HUES6 (cell line): ENCODE results near the gene CD93.

ENCODE experiments used
- H3K27ac ChIP-seq: 2 replicates; pipeline ENCODE4 v1.7.0; 2013; ENCODE audit warnings: low read depth, mild to moderate bottlenecking, low read length, inconsistent platforms
- H3K27me3 ChIP-seq: 2 replicates; pipeline ENCODE4 v1.6.1; 2013; ENCODE audit warnings: low read length; ENCODE audit not compliant: control insufficient read depth, insufficient read depth
- H3K36me3 ChIP-seq: 2 replicates; pipeline ENCODE4 v1.6.1; 2013; ENCODE audit warnings: low read length; ENCODE audit not compliant: control insufficient read depth, insufficient read depth
- H3K4me1 ChIP-seq: 2 replicates; pipeline ENCODE4 v1.6.1; 2013; ENCODE audit warnings: low read length; ENCODE audit not compliant: control insufficient read depth, insufficient read depth
- H3K4me3 ChIP-seq: 2 replicates; pipeline ENCODE4 v1.5.1; 2013; ENCODE audit warnings: low read depth, low read length
- H3K9ac ChIP-seq: one replicate; pipeline ENCODE4 v1.6.1; 2013; ENCODE audit warnings: mild to moderate bottlenecking, low read length
- H3K9me3 ChIP-seq: 2 replicates; pipeline ENCODE4 v1.6.1; 2013; ENCODE audit warnings: low read depth, low read length; ENCODE audit not compliant: control insufficient read depth, insufficient read depth

CD93 gene

DNA sequence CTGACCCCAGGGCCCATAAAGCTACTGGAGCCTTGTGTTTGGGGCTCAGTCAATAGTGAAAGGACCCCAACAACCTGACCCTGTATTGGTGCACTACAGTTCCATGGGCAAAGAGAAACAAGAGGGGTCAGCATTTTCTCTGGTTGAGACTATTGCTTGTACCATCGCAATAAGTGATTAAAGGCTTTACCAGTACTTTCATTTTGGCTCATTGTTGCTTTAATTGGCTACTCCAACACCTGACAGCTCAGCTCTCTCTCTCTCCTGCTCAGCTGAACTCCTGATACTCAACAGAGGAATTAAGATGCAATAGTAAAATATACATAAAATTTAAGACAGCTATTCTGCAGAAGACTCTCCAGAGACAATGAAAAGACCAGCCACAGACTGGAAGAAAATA, 17.8 kb downstream of the CD93 start:
- H3K9ac ChIP-seq = no peak overlapping the region
- no peaks in the 10 kb centered on the region for H3K4me1 ChIP-seq
- H3K4me3 ChIP-seq = no peak overlapping the region
- no peak overlapping the region for H3K27ac ChIP-seq
- no peaks in the 10 kb centered on the region for H3K36me3 ChIP-seq
- H3K27me3 ChIP-seq = no peaks in the 10 kb centered on the region
- H3K9me3 ChIP-seq = no peaks in the 10 kb centered on the region

DNA sequence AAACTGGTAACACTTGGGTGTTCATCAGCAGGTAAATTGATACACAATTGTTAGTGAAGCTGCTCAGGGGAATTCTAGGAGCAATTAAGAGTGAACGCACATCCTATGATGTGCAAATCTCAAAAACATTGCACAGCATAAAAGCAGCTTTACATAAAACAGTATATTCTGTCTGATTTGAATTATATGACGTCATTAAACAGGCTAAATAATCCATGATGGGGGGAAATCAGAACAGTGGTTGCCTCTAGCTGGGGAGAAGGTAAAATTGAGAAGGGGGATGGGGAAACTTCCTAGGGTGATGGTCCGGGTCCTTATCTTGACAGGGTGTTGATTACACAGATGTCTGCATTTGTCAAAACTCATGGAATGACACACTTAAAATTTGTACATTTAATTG, 19.4 kb downstream of the CD93 start:
- peaks cover 14% of the 10 kb centered on the region for H3K4me1 ChIP-seq
- no peak overlapping the region for H3K27ac ChIP-seq
- H3K9ac ChIP-seq = no peak overlapping the region
- no peaks in the 10 kb centered on the region for H3K27me3 ChIP-seq
- H3K9me3 ChIP-seq = no peaks in the 10 kb centered on the region
- H3K4me3 ChIP-seq = no peak overlapping the region
- H3K36me3 ChIP-seq = no peaks in the 10 kb centered on the region

DNA sequence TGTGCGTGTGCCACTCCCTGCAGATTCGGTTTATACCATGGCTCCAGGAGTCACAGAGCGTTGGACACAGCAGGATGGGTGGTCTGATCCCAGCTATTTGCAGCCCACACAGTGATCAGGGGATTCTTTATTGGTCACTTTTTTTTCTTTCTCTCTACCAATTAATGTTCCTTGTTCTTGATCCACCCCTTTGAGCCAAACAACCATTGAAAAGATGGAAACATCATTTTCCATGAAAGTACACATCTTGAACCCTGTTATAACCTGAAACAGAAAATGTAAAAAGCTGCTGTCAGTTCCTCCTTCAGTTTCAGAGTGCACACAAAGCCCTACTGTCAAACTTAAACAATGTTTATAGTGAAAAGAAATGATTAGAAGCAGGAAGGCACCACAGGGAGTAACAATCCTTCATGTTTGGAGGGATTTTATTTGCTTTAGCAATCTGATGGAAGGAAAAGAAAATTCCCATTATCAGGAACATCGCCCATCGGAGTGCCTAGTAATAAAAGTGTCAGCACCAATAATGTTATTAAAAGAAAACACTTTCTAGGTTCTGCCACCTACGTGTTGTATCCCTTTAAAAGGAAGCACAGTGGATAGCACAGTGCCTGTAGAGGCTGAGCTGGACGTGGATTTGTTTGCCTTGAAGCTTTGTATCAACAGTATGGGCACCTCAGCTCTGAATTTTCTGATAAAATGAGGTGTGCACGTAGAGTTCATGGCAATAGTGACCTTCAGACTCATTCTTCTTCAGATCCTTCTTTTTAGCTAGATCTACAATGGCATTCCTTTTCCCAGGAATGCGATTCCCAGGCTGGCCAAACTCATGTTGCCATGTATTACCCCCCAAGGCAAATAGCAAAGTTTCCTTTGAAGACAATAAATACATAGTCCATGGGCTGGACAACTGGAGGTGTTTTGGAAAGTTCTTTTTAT, 20.6 kb downstream of the CD93 start:
- Histone ChIP-seq H3K4me3 (no peak overlapping the region), H3K9me3 (no peaks in the 10 kb centered on the region), H3K27ac (no peak overlapping the region), H3K27me3 (no peaks in the 10 kb centered on the region), H3K36me3 (no peaks in the 10 kb centered on the region), H3K4me1 (peaks cover 20% of the 10 kb centered on the region), H3K9ac (no peak overlapping the region)

- no peak overlapping the region for H3K4me3 ChIP-seq
- H3K9me3 ChIP-seq = no peaks in the 10 kb centered on the region
- peaks cover 20% of the 10 kb centered on the region for H3K4me1 ChIP-seq
- H3K36me3 ChIP-seq = no peaks in the 10 kb centered on the region
- H3K9ac ChIP-seq = no peak overlapping the region
- H3K27me3 ChIP-seq = no peaks in the 10 kb centered on the region
- H3K27ac ChIP-seq = no peak overlapping the region
Measured at GRCh38 chr20:23063581-23063980, 22.5 kb downstream of the CD93 start.

DNA sequence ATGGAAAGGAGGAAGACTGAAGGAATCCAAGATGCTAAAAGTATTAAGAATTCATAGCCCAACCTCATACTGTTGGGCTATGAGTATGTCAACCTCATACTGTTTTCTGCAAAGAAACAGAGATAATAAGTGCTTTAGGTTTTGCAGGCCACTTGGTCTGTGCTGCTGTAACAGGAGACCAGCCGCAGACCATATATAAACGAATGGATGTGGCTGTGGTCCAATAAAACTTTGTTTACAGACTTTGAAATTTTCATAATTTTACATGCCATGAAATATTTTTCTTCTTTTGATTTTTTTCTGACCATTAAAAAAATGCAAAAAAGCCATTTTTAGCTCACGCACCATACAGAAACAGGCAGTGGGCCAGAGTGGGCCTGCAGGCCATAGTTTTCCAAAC, 23.0 kb downstream of the CD93 start:
- Histone ChIP-seq H3K9ac (no peak overlapping the region), H3K9me3 (no peaks in the 10 kb centered on the region), H3K27me3 (no peaks in the 10 kb centered on the region), H3K4me1 (peaks cover 20% of the 10 kb centered on the region), H3K36me3 (no peaks in the 10 kb centered on the region), H3K4me3 (no peak overlapping the region), H3K27ac (no peak overlapping the region)

DNA sequence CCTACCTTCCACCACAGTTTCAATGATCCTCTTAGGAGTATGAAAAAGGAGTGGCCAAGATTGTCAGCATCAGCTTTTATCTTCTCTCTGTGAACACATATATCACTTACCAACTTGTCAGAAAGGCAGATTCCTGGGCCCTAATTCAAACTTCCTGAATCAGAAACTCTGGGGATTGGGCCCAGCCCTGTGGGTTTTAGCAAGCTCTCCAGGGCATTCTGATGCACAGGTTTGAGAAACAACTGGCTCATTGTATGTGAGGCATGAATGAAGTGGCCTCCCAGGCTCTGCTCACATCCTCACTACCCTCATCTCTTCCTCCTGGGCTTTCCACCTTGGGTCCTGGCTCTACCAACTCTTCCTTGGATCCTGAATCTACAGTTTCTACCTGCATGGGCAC, 23.5 kb downstream of the CD93 start:
- Histone ChIP-seq H3K36me3 (no peaks in the 10 kb centered on the region), H3K9ac (no peak overlapping the region), H3K27me3 (no peaks in the 10 kb centered on the region), H3K9me3 (no peaks in the 10 kb centered on the region), H3K4me3 (no peak overlapping the region), H3K27ac (no peak overlapping the region), H3K4me1 (peaks cover 20% of the 10 kb centered on the region)

- Histone ChIP-seq H3K9ac (no peak overlapping the region), H3K36me3 (no peaks in the 10 kb centered on the region), H3K27ac (no peak overlapping the region), H3K9me3 (no peaks in the 10 kb centered on the region), H3K27me3 (no peaks in the 10 kb centered on the region), H3K4me1 (peaks cover 20% of the 10 kb centered on the region), H3K4me3 (no peak overlapping the region)
Measured at GRCh38 chr20:23061734-23062561, 24.2 kb downstream of the CD93 start.

DNA sequence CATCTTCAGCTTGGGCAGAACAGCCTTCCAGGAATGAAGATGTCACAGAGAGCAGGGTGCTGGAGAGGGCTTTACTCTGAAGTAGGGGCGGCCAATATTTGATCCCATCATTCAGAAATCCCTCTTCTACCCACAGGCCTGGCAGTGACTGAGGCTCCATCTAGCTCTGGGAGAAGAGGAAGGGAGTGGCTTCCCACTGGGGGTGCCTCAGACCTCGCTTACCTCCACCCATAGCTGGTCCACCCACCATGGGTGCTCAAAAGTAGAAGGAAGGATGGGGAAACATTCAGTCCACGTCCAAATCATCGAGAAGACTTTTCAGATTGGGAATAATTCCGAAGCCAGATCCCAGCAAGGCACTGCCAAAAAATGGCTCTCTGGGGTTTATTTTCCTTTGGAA, 24.9 kb downstream of the CD93 start:
- Histone ChIP-seq H3K9ac (no peak overlapping the region), H3K9me3 (peaks cover 2% of the 10 kb centered on the region; the same call in 1 of the 2 replicates), H3K4me3 (no peak overlapping the region), H3K27me3 (no peaks in the 10 kb centered on the region), H3K27ac (no peak overlapping the region), H3K36me3 (no peaks in the 10 kb centered on the region), H3K4me1 (peaks cover 20% of the 10 kb centered on the region)

GRCh38 chr20:23060629-23061028, 25.5 kb downstream of the CD93 start:
- H3K27ac ChIP-seq = no peak overlapping the region
- no peak overlapping the region for H3K4me3 ChIP-seq
- H3K4me1 ChIP-seq = peaks cover 20% of the 10 kb centered on the region
- H3K9me3 ChIP-seq = peaks cover 2% of the 10 kb centered on the region; the same call in 1 of the 2 replicates
- no peaks in the 10 kb centered on the region for H3K36me3 ChIP-seq
- no peaks in the 10 kb centered on the region for H3K27me3 ChIP-seq
- H3K9ac ChIP-seq = no peak overlapping the region

- Histone ChIP-seq H3K27me3 (no peaks in the 10 kb centered on the region), H3K9me3 (peaks cover 2% of the 10 kb centered on the region; the same call in 1 of the 2 replicates), H3K9ac (no peak overlapping the region), H3K4me1 (peaks cover 20% of the 10 kb centered on the region), H3K27ac (no peak overlapping the region), H3K36me3 (no peaks in the 10 kb centered on the region), H3K4me3 (no peak overlapping the region)
Measured at GRCh38 chr20:23059846-23060245, 26.3 kb downstream of the CD93 start.

GRCh38 chr20:23059001-23059400, 27.1 kb downstream of the CD93 start:
- no peaks in the 10 kb centered on the region for H3K36me3 ChIP-seq
- H3K4me1 ChIP-seq = peaks cover 20% of the 10 kb centered on the region
- H3K9me3 ChIP-seq = peaks cover 2% of the 10 kb centered on the region; the same call in 1 of the 2 replicates
- no peak overlapping the region for H3K4me3 ChIP-seq
- 0 out of 2 replicates have a peak, but pooled peaks cover 2% of the 10 kb centered on the region for H3K27me3 ChIP-seq
- no peak overlapping the region for H3K9ac ChIP-seq
- H3K27ac ChIP-seq = no peak overlapping the region
